CD4-positive, alpha-beta memory T cell (primary cell): ENCODE results near the gene RTN4R. TPM values are rescaled to one million over a fixed set of nuclear protein-coding genes. Genes with fewer than 3 reads are reported as not detected.
A peak's percentile ranks its signal among the peaks of the same experiment; 100 is the strongest.

Experiments
- CTCF ChIA-PET: fragments of 350-600 bp; sonication (Branson Sonifier 250); formaldehyde crosslinking; loops from one replicate; lab custom pipeline; 2021; ENCODE audit warnings: inconsistent platforms; ENCODE audit not compliant: partially characterized antibody; lab: Charles Lee
- POLR2A ChIA-PET: fragments of 350-600 bp; sonication (Branson Sonifier 250); formaldehyde crosslinking; loops from one replicate; lab custom pipeline; 2021; ENCODE audit not compliant: partially characterized antibody; lab: Charles Lee
- DNase-seq, 5 donors: peaks; one replicate each; pipeline versions ENCODE4 v3.0.0 to v3.0.0-alpha.2; 2020 to 2022; ENCODE audit warnings: mixed read lengths in 1 of 5
- H3K27ac ChIP-seq: one replicate; pipeline ENCODE4 v1.7.0; 2013; ENCODE audit warnings: low read depth, low read length
- H3K27me3 ChIP-seq: 2 replicates; pipeline ENCODE4 v1.7.0; 2013; ENCODE audit warnings: mild to moderate bottlenecking, low read length, moderate library complexity; ENCODE audit not compliant: insufficient read depth
- H3K36me3 ChIP-seq: 2 replicates; pipeline ENCODE4 v1.7.0; 2013; ENCODE audit warnings: mild to moderate bottlenecking, low read length, moderate library complexity; ENCODE audit not compliant: insufficient read depth
- H3K4me1 ChIP-seq: 2 replicates; pipeline ENCODE4 v1.7.0; 2013; ENCODE audit warnings: mild to moderate bottlenecking, low read length, moderate library complexity; ENCODE audit not compliant: insufficient read depth
- H3K4me3 ChIP-seq, 2 donors: one replicate each; pipeline ENCODE4 v1.7.0; 2013; ENCODE audit warnings: low read length in 2 of 2, mild to moderate bottlenecking in 1 of 2
- H3K9me3 ChIP-seq, 2 donors: one replicate each; pipeline ENCODE4 v1.7.0; 2013; ENCODE audit warnings: low read length in 2 of 2, control low read depth in 1 of 2; ENCODE audit not compliant: control insufficient read depth in 1 of 2
- H3K27ac Mint-ChIP-seq, 7 donors: one replicate each; pipeline ENCODE4 v1.8.0; 2020 to 2021; ENCODE audit warnings: mixed read lengths in 7 of 7, mild to moderate bottlenecking in 6 of 7, inconsistent platforms in 3 of 7, moderate library complexity in 3 of 7
- H3K27me3 Mint-ChIP-seq, 2 donors: one replicate each; pipeline ENCODE4 v1.8.0; 2020 to 2021; ENCODE audit warnings: mixed read lengths in 2 of 2
- H3K36me3 Mint-ChIP-seq, 2 donors: one replicate each; pipeline ENCODE4 v1.8.0; 2020 to 2021; ENCODE audit warnings: mixed read lengths in 2 of 2, inconsistent platforms in 1 of 2, mild to moderate bottlenecking in 1 of 2
- H3K4me1 Mint-ChIP-seq, 4 donors: one replicate each; pipeline ENCODE4 v1.8.0; 2020 to 2021; ENCODE audit warnings: mixed read lengths in 4 of 4, mild to moderate bottlenecking in 1 of 4
- H3K4me3 Mint-ChIP-seq, 8 donors: one replicate each; pipeline ENCODE4 v1.8.0; 2020 to 2021; ENCODE audit warnings: mixed read lengths in 8 of 8, mild to moderate bottlenecking in 7 of 8, moderate library complexity in 6 of 8, inconsistent platforms in 3 of 8
- H3K9me3 Mint-ChIP-seq, 8 donors: one replicate each; pipeline ENCODE4 v1.8.0; 2020 to 2021; ENCODE audit warnings: mixed read lengths in 8 of 8, mild to moderate bottlenecking in 5 of 8, inconsistent platforms in 3 of 8, moderate library complexity in 1 of 8
- intact Hi-C: fragments of 100-400 bp; cut with micrococcal nuclease; formaldehyde crosslinking; loops from one replicate; pipeline ENCODE4 v1.15.1; 2023
- polyA plus RNA-seq, 2 donors: library from polyadenylated mRNA; unstranded; fragments of 300-500 nt; fragmentation: Illumina TruSeq; gene quantifications; one replicate each; pipeline ENCODE4 v1.2.3, GENCODE V29; 2021
- total RNA-seq, 2 experiments: library from RNA; stranded (reverse); gene quantifications; one replicate each; pipeline ENCODE4 v1.2.3, GENCODE V29; 2021

Gene RTN4R
- total and polyA plus RNA-seq, 4 experiments from 2014 or later, result 1.7 to 6.3 (median 2.4) TPM

DNA sequence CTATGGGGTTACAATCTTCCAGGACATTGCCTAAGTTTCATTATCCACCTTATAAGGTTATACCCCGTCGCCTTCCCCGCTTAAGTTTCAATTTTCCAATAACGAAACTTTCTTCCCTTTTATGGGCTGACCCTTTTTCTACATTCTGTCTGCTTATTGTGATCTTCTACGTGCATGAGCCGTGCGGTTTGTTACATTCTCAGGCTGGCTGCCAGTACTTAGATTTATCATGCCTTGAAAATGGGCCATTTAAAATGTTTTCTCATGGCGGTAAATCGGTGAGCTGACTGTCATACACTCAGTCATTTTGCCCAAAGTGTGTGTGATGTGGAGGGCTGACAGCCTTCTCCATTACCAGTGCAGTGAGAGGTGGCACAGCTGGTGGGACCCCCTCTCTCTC lies 28.5 kb upstream of the RTN4R start:
- Histone ChIP-seq H3K27me3 (no peaks in the 10 kb centered on the region), H3K4me1 (peaks cover 6% of the 10 kb centered on the region), H3K27ac (no peak overlapping the region), H3K9me3 (no peaks in the 10 kb centered on the region), H3K4me3 (no peak overlapping the region), H3K36me3 (no peaks in the 10 kb centered on the region)
- CTCF ChIA-PET, result no interaction called here
- peak overlapping the region in 4 of 7 donors; percentile 43 to 79 (median 46) for H3K27ac Mint-ChIP-seq
- no peaks in the 10 kb centered on the region for H3K27me3 Mint-ChIP-seq
- H3K36me3 Mint-ChIP-seq, result no peaks in the 10 kb centered on the region
- POLR2A ChIA-PET, result no interaction called here
- H3K9me3 Mint-ChIP-seq, result no peaks in the 10 kb centered on the region
- intact Hi-C loops, result no loop called here
- peaks cover 2 to 10% (median 6%) of the 10 kb centered on the region in 4 donors for H3K4me1 Mint-ChIP-seq
- DNase-seq, result no peak
- no peak overlapping the region for H3K4me3 Mint-ChIP-seq

DNA sequence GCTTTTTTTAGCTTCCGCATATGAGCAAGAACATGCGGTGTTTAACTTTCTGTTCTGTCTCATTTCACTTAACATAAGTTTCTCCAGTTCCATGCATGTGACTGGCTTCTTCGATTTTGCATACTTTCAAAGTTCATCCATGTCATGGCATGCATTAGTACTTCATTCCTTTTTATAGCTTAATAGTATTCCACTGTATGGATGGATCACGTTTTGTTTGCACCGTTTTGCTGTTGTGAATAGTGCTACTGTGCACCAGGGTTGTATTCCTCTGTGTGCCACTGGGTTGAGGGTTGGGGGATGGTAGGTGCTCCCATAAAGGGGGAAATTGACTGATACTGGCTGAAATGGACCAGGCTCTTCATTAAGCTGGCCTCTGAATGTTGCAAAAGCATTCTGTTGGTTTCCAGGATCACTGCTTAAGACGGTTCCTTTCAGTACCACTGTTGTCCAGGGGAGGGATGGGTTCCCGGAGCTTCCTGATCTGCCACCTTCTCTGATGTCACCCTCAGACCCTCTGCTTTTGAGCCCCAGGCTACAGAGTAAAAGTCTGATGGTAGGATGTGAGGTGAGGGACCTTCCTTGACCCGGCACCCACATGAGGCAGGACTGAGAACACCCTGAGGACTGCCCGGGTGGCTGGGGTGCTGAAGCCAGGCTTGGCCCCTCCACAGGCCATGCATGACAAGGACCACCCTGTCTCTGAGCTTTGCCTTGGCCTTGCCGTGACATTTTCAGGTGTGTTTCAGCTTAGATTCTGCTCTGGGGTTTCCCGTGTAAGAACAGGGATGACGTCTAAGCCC lies 27.3 kb upstream of the RTN4R start:
- H3K4me1 ChIP-seq, result peaks cover 6% of the 10 kb centered on the region
- H3K4me1 Mint-ChIP-seq, result peaks cover 2 to 5% (median 4%) of the 10 kb centered on the region in 4 donors
- H3K4me3 Mint-ChIP-seq, result no peak overlapping the region
- intact Hi-C loops, result no loop called here
- ChIA-PET CTCF (interaction anchor here (1.6 kb wide), 1 partner anchor 12 kb away, joined by 3 read pairs; no protein-coding TSS in a partner anchor), POLR2A (interaction anchor here (0.7 kb wide), 1 partner anchor 165 kb away, joined by 3 read pairs; no protein-coding TSS in a partner anchor)
- no peak for DNase-seq
- no peaks in the 10 kb centered on the region for H3K27me3 Mint-ChIP-seq
- no peak overlapping the region for H3K4me3 ChIP-seq
- no peaks in the 10 kb centered on the region for H3K9me3 ChIP-seq
- H3K9me3 Mint-ChIP-seq, result no peaks in the 10 kb centered on the region
- peak overlapping the region in 2 of 7 donors; percentile 28 to 38 for H3K27ac Mint-ChIP-seq
- H3K36me3 Mint-ChIP-seq, result no peaks in the 10 kb centered on the region
- H3K36me3 ChIP-seq, result no peaks in the 10 kb centered on the region
- H3K27me3 ChIP-seq, result no peaks in the 10 kb centered on the region
- H3K27ac ChIP-seq, result no peak overlapping the region

DNA sequence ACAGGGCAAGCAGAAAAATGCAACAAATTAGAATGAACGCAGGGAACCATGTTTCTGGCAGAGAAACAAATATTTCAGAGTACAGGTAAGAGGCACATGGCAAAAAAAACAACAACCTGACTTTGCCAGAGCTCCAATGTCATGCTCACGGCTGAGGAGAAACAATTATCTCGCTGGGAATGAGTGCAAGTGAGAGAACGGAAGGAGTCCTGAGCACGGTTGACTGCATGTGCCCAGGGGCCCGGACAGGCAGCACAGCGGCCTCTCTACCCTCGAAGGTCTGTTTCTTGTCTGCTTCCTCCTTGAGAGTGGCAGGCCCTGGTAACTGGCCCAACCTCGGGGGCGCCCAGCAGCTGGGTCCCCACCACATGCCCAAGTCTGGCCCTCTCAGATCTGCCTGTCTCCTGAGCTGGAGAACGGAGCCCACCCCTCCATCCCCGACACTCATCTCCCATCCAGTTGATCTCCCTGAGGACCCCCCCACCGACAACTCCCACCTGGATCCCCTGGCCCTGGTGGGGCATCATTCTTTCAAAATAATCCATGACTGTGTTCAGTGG lies 24.6 kb upstream of the RTN4R start:
- Mint-ChIP-seq H3K27me3 (no peaks in the 10 kb centered on the region), H3K27ac (no peak overlapping the region), H3K4me1 (peaks cover 0 to 2% (median under 1%) of the 10 kb centered on the region in 4 donors), H3K9me3 (no peaks in the 10 kb centered on the region), H3K4me3 (no peak overlapping the region), H3K36me3 (no peaks in the 10 kb centered on the region)
- H3K36me3 ChIP-seq, result no peaks in the 10 kb centered on the region
- H3K27me3 ChIP-seq, result no peaks in the 10 kb centered on the region
- no peak overlapping the region for H3K27ac ChIP-seq
- H3K9me3 ChIP-seq, result no peaks in the 10 kb centered on the region
- intact Hi-C loops, result no loop called here
- ChIA-PET POLR2A (interaction anchor here (0.6 kb wide), 1 partner anchor 16 kb away, joined by 3 read pairs; no protein-coding TSS in a partner anchor), CTCF (interaction anchor here (1.1 kb wide), 1 partner anchor 8 kb away, joined by 3 read pairs; no protein-coding TSS in a partner anchor)
- no peak for DNase-seq
- no peaks in the 10 kb centered on the region for H3K4me1 ChIP-seq
- no peak overlapping the region for H3K4me3 ChIP-seq

DNA sequence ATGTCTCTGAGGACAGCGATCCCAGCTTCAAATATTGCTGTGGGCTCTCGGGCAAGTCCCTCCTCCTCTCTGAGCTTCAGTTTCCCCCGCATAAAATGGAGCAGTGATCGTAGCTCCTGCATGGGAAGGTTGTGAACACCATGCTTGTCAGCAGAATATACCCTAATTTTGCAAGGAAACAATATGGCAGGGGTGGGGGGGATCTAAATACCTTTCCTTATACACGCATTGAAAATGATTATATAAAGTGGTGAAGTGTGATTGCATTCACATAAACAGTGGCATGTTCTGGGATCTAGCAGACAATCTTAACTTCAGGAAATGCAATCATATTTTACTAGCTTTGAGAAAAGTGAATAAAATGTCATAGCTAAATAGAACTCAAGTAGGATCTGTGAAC lies 24.0 kb upstream of the RTN4R start:
- H3K27me3 Mint-ChIP-seq, result no peaks in the 10 kb centered on the region

DNA sequence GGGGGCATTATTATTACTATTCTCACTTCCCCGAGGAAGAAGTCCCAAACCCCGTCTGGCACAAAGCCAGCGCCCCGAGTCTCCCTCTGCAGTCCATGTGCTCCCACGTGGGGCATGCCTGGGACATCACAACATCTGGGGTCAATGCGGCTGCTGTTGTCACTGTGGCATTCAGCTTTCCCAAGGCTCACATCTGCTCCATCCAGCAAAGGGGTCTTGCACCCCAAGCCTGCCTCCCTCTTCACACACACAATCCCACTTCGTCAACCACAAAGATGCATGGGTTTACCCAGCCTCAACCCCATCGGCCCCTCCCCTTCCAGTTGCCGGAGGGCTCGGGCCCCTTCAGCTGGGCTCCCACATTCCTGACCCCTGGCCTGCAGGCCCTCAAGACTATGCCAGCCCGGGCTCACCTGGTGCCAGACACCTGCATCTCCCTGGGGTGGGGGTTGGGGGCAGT lies 23.5 kb upstream of the RTN4R start:
- Histone ChIP-seq H3K27ac (no peak overlapping the region), H3K27me3 (no peaks in the 10 kb centered on the region), H3K4me3 (no peak overlapping the region), H3K36me3 (no peaks in the 10 kb centered on the region), H3K4me1 (no peaks in the 10 kb centered on the region), H3K9me3 (no peaks in the 10 kb centered on the region)
- no peak for DNase-seq
- Mint-ChIP-seq H3K36me3 (no peaks in the 10 kb centered on the region), H3K27me3 (no peaks in the 10 kb centered on the region), H3K4me3 (no peak overlapping the region), H3K27ac (no peak overlapping the region), H3K9me3 (no peaks in the 10 kb centered on the region), H3K4me1 (peaks cover 0 to 2% (median 0%) of the 10 kb centered on the region in 4 donors)
- intact Hi-C loops, result no loop called here
- ChIA-PET CTCF (no interaction called here), POLR2A (no interaction called here)

More for the DNA sequence above, 24.0 kb upstream of the RTN4R start:
- ChIA-PET POLR2A (no interaction called here), CTCF (no interaction called here)
- H3K4me1 Mint-ChIP-seq, result peaks cover 0 to 2% (median 0%) of the 10 kb centered on the region in 4 donors
- intact Hi-C loops, result no loop called here
- no peak overlapping the region for H3K27ac ChIP-seq
- DNase-seq, result no peak
- H3K9me3 Mint-ChIP-seq, result no peaks in the 10 kb centered on the region
- H3K27me3 ChIP-seq, result no peaks in the 10 kb centered on the region
- H3K9me3 ChIP-seq, result no peaks in the 10 kb centered on the region
- no peaks in the 10 kb centered on the region for H3K36me3 Mint-ChIP-seq
- no peak overlapping the region for H3K27ac Mint-ChIP-seq
- no peak overlapping the region for H3K4me3 ChIP-seq
- H3K4me3 Mint-ChIP-seq, result no peak overlapping the region
- no peaks in the 10 kb centered on the region for H3K4me1 ChIP-seq
- H3K36me3 ChIP-seq, result no peaks in the 10 kb centered on the region

DNA sequence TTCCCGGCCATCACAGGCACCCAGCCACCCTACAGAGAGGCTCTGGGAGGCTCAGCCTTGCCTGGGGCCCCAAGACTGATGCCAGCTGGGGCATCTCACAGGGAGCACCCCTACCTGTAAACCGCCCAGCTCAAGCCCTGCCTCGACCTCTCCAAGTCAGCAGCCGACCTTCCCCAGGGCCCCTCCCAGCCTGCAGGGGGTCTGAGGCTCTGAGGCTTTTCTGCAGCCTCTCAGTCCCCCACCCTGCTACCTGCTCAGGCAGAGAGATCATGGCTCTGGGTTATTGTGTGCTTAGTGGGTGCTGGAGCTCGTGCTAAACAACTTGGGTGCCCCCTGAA lies 23.1 kb upstream of the RTN4R start:
- no peaks in the 10 kb centered on the region for H3K4me1 ChIP-seq
- DNase-seq, result no peak
- ChIA-PET POLR2A (no interaction called here), CTCF (no interaction called here)
- Mint-ChIP-seq H3K4me3 (no peak overlapping the region), H3K27me3 (no peaks in the 10 kb centered on the region), H3K9me3 (no peaks in the 10 kb centered on the region), H3K4me1 (peaks cover 0 to 2% (median 0%) of the 10 kb centered on the region in 4 donors), H3K27ac (no peak overlapping the region), H3K36me3 (no peaks in the 10 kb centered on the region)
- H3K9me3 ChIP-seq, result no peaks in the 10 kb centered on the region
- no peak overlapping the region for H3K4me3 ChIP-seq
- H3K36me3 ChIP-seq, result no peaks in the 10 kb centered on the region
- no peak overlapping the region for H3K27ac ChIP-seq
- intact Hi-C loops, result no loop called here
- H3K27me3 ChIP-seq, result no peaks in the 10 kb centered on the region

DNA sequence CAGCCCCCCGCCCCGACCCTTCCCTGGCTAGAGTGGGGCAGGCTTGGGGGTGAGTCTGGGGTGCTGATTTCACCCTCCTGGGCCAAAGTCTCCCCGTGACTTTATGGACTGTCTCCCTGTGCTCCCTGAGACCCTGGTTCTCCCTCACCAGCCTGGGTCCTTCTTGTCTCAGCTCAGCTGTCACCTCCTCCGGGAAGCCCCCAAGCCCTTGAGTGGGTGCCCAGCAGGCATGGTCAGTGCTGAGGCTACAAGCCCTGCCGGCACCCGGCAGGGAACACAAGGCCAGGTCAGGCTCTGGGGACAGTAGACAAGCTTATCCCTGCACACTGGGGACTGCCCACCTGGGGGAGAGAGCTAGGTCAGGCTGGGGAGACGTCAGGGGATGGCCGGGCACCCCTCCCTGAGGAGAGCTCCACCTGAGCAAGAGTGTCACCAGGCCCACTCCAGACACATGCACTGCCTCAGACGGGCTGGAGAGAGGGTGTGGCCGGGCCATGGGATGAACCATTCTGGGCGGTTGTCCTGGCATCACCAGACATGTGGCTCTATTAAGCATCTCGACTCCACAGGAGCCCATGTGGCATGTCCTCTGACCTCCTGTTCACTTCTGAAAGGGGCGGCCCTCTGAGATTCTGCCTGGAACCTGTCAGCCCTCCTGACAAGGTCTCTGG lies 22.6 kb upstream of the RTN4R start:
- peaks cover 0 to 2% (median 0%) of the 10 kb centered on the region in 4 donors for H3K4me1 Mint-ChIP-seq
- ChIA-PET CTCF (interaction anchor here (1.3 kb wide), 1 partner anchor 32 kb away, joined by 4 read pairs; no protein-coding TSS in a partner anchor), POLR2A (no interaction called here)
- Histone ChIP-seq H3K9me3 (no peaks in the 10 kb centered on the region), H3K27ac (no peak overlapping the region), H3K27me3 (no peaks in the 10 kb centered on the region), H3K4me3 (no peak overlapping the region), H3K4me1 (no peaks in the 10 kb centered on the region), H3K36me3 (no peaks in the 10 kb centered on the region)
- no peak overlapping the region for H3K27ac Mint-ChIP-seq
- H3K36me3 Mint-ChIP-seq, result no peaks in the 10 kb centered on the region
- H3K4me3 Mint-ChIP-seq, result no peak overlapping the region
- H3K27me3 Mint-ChIP-seq, result no peaks in the 10 kb centered on the region
- no peak for DNase-seq
- intact Hi-C loops, result no loop called here
- no peaks in the 10 kb centered on the region for H3K9me3 Mint-ChIP-seq
